ENCODE results near the gene INPP5D.

The INPP5D gene

DNA sequence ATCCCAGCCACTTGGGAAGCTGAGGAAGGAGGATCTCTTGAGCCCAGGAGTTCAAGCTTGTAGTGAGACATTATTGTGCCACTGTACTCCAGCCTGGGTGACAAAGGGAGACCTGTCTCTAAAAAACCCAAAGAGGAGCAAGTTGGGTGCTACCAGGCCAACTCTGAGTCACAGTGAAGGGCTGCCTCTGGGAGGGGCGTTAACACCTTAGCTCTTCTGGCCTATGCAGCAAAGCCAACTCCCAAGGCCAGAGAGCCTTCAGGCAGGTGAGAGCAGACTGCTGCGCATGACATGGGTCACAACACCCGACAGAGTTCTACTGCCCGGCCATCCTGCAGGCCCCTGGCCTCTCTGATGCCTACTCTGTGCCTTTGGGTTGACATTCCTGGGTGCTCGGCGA is 158.7 kb downstream of the INPP5D start:
- DNase-seq (ENCODE audit: low read depth), result no peak
- TF ChIP-seq CTCF (IDR thresholded peaks at IDR 0.05; ENCODE audit: control insufficient read depth, insufficient read depth, low read depth, low read length, missing control alignments), result no peak

GRCh38 chr2:233219848-233220247 is 159.7 kb downstream of the INPP5D start:
- no peak overlapping the region for H3K4me3 ChIP-seq (ENCODE audit: control insufficient read depth, low read depth, low read length)
- TF ChIP-seq CTCF (IDR thresholded peaks at IDR 0.05; ENCODE audit: control insufficient read depth, insufficient read depth, low read depth, low read length, missing control alignments), result no peak
- DNase-seq (ENCODE audit: low read depth), result no peak

More for the DNA sequence above, 158.7 kb downstream of the INPP5D start:
- H3K4me3 ChIP-seq (ENCODE audit: control insufficient read depth, low read depth, low read length), result no peak overlapping the region

DNA sequence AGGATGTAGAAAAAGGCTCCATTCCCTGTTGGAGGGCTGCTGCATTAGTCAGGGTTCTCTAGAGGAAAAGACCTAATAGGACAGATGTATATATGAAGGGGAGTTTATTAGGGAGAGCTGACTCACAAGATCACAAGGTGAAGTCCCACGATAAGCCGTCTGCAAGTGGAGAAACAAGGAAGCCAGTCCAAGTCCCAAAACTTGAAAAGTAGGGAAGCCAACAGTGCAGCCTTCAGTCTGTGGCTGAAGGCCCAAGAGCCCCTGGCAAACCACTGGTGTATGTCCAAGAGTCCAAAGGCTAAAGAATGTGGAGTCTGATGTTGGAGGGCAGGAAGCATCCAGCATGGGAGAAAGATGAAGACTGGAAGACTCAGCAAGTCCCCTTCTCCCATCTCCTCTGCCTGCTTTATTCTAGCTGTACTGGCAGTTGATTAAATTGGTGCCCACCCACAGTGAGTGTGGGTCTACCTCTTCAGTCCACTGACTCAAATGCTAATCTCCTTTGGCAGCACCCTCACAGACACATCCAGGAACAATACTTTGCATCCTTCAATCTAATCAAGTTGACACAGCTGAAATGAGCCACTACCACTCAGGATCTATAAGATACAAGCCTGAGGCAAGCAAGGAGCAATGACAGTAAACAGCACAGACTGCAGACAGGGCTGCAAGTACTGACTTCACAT is 161.4 kb downstream of the INPP5D start:
- no peak overlapping the region for H3K4me3 ChIP-seq (ENCODE audit: control insufficient read depth, low read depth, low read length)
- DNase-seq (ENCODE audit: low read depth), result no peak
- TF ChIP-seq CTCF (IDR thresholded peaks at IDR 0.05; ENCODE audit: control insufficient read depth, insufficient read depth, low read depth, low read length, missing control alignments), result no peak

GRCh38 chr2:233223059-233223894 is 163.1 kb downstream of the INPP5D start:
- H3K4me3 ChIP-seq (ENCODE audit: control insufficient read depth, low read depth, low read length), result no peak overlapping the region
- DNase-seq (ENCODE audit: low read depth), result no peak
- no peak for TF ChIP-seq CTCF (IDR thresholded peaks at IDR 0.05; ENCODE audit: control insufficient read depth, insufficient read depth, low read depth, low read length, missing control alignments)

DNA sequence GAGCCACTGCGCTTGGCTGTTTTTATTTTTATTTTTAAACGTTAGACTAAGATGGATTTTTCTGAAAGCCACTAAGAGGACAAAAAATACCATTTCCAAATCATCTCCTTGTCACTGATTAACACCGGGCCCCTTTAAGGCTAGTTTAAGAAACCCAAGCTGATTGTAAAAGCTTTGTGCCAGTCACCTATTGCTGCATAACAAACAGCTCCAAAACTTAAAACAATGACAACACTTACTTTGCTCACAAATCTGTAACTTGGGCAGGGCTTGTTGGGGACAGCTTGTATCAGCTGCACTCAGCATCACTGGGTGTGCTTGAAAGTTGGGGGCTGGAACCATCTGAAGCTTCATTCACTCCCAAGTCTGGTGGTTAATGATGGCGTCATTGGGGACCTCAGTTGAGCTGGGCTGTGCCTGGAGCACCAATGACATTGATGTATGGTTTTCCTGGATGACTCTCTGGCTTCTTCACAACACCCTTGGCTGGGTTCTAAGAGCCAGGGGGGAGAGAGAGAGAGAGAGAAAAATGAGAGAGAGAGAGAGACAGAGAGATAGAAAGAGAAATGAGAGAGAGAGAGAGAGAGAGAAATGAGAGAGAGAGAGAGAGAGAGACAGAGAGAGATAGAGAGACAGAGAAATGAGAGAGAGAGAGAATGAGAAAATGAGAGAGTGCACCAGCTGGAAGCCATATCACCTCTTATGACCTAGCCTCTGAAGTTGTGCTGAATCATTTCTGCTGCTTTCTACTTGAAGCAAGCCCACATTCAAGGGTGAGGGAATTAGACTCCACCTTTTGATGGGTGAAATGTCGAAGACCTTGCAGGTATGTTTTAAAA is 165.3 kb downstream of the INPP5D start:
- H3K4me3 ChIP-seq (ENCODE audit: control insufficient read depth, low read depth, low read length), result no peak overlapping the region
- TF ChIP-seq CTCF (IDR thresholded peaks at IDR 0.05; ENCODE audit: control insufficient read depth, insufficient read depth, low read depth, low read length, missing control alignments), result no peak
- no peak for DNase-seq (ENCODE audit: low read depth)

- no peak for TF ChIP-seq CTCF (IDR thresholded peaks at IDR 0.05; ENCODE audit: control insufficient read depth, insufficient read depth, low read depth, low read length, missing control alignments)
- DNase-seq (ENCODE audit: low read depth), result no peak
- no peak overlapping the region for H3K4me3 ChIP-seq (ENCODE audit: control insufficient read depth, low read depth, low read length)
These were observed 166.4 kb downstream of the INPP5D start for GRCh38 chr2:233226511-233227031.

All from AG09309 (cell line).